A172 (cell line): ENCODE results near the gene TACC2. TPM values are rescaled to one million over a fixed set of nuclear protein-coding genes. Genes with fewer than 3 reads are reported as not detected.

ENCODE experiments used
- DNase-seq: peaks from one replicate; pipeline ENCODE4 v3.0.0-alpha.2; 2015; ENCODE audit warnings: low spot score
- total RNA-seq: library from RNA; depleted of rRNA; stranded (reverse); fragments of >200 nt; shearing (Covaris generic); gene quantifications from 2 replicates; pipeline ENCODE4 v1.2.3, GENCODE V29; 2014

TACC2 gene
- total RNA-seq, 1 experiment from 2014 or later: 8.5 TPM

DNA sequence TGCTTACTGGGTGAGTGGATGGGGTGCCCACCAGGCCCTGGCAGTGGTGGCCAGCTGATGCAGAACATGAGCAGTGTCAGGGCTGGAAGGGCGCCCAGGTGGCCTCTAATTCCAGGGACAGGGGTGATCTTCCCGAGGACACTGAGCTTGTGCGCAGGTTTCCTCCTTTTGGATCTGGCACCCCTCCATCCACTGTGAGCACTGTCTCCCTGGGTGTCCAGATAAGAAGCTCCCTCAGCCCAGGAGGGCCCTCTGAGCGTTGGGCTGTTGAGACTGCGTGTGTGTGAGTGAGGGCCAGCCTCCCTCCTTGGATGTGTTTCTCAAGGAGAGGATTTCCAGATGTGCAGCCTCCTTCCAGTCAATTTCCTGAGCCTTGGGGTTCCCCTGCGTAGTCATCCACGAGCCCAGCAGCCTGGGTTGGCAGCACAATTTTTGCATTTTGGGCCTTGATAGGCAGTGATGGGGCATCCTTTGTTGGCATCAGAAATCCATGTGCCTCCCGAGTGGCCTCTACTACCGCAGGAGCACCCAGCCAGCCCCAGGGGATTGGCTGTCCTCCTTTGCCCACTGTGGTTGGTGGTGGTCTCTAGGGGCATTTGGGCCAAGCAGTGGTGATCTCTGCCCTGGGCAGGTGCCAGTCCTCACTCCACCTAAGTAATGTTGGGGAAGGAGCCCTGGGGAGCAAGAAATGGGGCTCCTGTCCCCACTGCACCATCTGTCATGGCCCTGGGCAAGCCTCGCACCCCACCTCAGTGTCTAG, 261.2 kb downstream of the TACC2 start:
- no peak for DNase-seq

DNA sequence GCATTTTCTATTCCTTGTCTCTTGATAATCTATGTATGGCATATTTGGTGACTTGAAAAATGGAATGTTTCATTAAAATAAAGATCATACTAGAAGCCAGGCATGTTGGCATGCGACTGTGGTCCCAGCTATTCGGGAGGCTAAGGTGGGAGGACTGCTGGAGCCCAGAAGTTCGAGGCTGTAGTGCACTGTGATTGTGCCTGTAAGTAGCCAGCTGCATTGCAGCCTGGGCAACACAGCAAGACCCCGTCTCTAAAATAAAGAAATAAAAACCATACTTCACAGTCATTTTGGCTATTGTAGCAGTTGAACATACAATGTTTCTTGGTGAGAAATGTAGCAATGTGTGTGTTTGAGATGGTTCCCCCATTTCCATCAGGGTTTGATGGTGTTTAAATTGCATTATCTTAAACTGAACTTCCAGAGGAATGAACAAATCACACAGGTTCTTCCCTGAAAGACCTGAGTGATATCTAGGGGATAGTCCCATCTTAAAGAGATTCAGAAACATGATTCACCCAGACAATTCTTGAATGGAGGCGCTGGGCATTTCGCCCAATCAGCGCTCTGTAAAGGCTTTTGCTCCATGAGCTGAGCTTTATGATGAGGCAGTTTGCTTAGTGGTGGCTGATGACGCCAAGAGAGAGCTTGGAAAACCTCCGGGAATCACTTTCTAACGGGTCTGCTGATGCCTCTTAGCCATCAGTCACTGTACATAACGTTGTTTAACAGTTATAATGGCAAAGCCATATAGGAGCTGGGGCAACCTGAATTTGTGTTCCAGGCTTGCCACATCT, 262.7 kb downstream of the TACC2 start:
- DNase-seq: no peak

DNA sequence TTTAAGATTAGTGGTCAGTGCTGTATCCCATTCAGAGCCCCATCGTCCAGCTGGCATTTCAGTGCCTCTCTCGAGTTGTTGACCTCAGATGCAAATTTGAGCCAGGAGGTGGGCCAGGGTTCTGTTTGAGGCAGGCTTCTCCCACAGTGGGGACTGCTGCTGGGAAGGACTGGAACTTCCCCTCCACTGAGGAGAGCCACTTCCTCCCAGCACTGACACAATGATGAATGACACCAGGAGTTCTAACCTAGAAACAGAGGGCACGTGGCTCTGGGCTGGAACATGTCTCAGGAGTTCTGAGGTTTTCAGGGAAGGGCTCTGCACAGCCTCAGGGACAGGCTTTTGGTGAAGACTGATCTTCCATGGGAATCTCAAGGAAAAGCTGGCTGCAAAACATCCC, 263.8 kb downstream of the TACC2 start:
- peak; percentile 26 for DNase-seq

DNA sequence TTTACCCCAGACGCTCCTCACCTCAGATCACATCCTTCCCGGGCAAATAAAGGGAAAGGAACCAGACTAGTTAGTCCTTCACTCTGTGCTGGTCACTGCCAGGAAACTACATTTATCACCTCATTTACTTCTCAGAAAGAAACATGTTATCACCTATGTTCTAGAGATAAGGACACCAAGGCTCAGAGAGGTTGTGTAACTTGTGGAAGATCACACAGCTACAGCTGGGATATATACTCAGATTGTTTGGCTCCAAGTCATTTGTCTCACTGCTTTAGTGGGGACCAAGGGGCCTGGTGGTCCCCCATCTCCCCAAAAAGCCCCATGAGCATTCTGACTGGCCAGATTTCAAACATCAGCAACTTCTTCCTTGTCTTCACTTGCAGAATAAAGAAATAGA, 264.6 kb downstream of the TACC2 start:
- DNase-seq: no peak

DNA sequence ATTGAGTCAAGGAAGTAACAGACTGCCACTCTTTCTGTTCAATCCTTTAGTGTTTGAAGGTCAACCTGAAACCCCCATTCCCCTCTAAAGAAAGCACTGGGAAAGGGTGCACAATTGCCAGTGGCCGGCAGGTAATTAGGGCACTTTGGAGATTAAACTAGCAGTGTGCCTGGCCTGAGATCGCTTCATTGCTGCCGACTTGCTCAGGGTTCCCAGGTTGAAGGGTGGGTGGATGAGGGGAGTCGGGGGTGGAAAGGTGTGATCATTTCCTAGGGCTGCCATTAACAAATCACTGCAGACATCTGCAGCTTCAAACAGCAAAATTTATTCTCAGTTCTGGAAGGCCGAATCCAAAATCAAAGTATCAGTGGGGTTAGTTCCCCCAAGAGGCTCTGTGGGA, 265.9 kb downstream of the TACC2 start:
- no peak for DNase-seq

DNA sequence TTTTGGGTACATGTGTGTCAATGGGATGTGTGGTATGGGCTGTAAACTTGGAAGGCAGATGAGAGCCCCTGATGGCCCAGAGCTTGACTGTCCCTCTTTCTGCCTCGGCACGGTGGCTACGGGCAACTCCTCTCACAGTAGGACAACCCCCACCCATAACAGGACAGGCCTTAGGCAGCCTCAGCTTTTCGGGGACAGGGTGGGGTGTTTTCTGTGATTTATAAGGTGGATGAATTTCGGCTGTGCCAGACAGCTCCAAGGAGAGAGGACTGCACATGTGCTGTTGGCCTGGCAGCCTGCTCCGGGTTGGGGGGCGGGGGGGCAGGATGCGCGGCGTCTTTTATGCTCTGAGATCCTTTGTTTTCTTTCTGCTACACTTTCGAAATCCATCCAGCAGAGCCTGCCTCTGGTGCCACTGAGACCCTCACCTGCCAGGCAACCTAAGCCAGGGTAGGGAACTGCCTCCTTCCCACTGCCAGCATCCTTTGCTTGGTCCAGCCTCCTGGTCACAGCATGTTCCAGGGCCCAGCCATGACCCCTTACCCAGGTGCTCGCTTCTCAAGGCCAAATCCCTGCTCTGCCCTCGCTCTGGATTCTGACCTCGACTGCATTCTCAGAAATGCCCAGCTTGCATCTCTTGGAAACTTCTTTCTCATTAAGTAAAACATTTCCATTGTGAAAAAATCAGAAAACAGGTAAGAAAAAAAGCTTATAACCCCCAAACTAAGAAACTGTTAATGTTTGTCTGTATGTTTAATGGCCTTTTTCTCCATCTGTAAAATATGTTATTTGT, 266.7 kb downstream of the TACC2 start:
- no peak for DNase-seq

DNA sequence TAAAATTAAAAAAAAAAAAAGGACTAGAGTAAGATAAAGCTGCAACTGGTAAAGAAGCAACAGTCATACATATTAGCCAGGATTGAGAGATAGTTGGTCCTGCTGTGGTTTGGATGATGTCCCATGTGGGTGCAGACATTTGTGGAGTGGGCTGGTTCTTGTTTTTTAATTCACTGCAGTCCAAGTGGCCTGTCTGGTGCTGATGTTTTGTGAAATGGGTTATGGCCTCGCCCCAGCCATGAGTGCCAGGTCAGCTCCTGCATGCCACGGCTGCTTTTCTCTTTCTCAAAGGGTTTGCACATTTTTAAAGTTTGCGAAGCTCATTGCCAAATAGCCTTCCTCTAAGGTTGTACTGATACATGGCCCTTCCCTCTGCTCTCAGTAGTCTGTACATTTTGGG, 268.1 kb downstream of the TACC2 start:
- DNase-seq: no peak

DNA sequence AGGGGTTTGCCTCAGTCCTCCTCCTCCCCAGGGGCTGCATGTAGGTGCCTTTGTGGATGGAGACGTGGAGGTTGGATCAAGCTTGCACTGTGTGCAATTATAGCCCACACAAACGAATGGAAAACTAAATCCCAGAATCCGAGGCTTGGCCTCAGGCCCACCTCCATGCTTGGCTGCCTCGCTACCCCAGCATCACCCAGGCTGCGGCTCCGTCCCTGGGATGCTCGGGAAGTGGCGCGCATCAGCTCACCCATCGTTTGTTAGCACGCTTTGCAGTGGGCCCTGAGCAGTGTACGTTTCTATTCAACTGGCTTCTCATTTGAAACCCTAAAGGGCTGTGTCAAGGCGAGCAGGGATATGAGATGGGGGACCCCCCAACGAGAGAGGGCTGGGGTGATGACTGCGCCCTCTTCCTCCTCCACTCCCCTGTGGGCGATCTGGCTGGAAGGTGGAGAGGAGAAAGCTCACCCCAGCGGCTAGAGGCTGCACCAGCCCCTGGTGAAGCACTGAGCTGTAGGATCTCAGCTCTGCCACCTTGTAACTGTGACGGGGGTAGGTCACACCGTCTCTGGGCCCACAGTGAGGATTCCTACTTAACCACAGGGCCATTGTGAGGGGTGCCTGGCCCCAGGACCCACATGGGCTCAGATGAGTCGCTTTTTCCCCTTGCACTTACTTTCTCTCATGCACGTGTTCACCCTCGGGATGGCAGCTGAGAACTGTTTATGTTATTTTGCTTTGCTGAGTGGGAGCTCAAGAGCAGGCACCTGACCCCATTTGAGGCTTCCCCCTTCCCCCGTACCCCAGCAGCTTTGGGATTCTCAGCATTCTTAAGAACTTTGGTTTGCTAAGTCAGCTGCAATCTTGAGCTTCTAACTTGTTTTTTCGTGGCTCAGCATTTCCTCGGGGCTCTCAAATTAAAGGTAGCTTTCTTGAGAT, 269.4 kb downstream of the TACC2 start:
- peak; percentile 5 for DNase-seq

DNA sequence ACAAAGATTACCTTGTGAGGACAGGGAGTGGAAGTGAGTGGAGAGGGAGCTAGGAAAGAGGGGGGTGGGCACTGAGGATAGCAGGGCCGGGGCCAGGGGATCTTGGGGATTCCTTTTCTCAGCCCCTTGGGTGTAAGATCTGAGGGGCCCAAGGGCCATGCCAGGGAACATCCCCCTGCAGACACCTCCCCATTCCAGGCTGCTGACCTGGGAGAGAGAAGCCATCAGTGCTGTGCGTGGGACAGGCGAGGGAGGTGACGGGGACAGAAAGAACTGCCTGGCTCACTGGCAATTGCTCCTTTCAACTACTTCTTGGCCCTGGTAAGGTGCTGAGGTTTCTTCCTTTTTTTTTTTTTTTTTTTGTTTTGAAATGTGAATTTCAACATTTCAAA, 270.1 kb downstream of the TACC2 start:
- no peak for DNase-seq

DNA sequence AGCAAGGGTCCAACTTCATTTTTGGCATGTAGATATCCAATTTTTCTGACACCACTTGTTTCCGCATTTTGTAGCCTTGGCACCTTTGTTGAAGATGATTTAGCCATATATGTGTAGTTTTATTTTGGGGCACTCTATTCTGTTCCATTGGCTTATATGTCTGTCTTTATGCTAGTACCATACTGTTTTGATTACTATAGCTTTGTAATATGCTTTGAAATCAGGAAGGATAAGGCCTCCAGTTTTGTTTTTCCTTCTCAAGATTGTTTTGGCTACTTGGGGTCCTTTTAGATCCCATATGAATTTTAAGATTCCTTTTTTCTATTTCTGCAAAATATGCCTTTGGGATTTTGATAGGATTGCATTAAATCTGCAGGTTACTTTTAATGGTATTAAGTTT, 272.6 kb downstream of the TACC2 start:
- no peak for DNase-seq

DNA sequence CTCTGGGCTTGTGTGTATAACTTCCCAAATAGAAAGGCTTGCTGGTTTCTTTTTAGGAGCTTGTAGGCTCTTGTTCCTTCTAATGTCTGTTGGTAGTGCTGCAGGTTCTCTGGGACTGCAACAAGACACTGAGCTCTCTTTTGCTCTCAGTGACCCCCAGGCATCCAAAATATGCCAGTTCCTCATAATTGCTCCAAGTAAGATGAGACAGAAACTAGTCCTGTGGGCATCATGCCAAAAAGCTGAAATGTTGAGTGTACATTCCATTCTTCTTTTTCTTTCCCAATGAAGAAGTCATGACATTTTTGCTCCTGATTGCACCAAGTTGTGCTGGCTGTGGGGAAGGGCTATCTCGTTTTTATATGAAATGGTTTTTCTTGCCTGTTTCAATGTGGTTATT, 275.0 kb downstream of the TACC2 start:
- DNase-seq: peak; percentile 2

DNA sequence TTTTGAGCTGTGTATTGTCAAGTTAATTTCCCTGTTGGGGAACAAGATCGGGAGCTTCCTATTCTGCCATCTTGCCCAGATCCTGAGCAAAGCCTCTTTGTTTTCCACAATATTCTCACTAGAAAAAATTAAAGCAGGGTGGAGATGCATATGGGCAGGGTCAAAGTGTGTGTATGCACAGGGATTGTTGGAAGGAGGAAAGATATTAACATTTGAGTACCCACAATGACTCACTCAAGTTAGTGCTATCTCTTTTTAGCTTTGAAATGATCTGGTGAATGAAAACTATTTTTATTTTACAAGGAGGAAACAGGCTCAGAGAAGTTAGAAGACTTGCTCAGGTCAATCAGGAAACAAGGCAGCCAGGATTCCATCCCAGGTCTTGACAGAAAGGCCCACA, 275.5 kb downstream of the TACC2 start:
- no peak for DNase-seq

DNA sequence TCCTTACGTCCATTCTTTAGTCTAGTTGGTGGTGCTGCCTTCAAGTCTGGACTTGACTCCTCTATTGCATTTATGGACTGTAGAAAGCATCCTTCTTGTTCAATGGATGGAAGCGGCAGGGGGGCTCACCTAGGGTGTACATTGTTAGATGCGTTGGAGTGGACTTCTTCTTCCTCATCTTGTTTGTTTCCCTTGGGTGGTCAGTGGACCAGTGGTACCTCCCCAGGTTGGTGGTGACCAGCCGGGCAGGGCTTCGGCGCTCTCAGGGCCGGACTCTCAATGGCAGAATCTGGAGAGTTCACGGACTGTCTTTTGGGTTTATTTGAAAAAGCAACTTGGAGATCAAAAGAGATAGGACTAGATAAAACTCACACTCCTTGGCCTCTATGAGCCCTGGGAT, 276.0 kb downstream of the TACC2 start:
- DNase-seq: no peak

DNA sequence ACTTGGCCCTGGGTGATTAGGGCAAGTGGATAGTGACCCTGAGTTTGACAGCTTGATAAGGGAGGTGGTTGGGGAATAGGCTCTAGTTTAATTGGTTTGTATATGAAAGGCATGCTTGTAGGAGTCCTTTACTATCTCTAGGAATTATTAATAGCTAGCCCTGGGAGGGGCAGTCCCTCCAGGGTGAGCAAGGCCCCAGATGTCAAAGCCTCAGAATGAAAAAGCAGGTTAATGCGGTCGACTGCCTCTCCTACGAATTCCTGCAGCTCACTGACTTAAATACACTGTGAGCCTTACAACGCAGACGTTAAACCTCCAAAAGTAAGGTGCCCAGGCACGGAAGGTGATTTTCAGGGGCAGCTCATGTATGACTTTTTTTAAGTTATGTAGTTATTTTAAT, 276.9 kb downstream of the TACC2 start:
- DNase-seq: no peak

DNA sequence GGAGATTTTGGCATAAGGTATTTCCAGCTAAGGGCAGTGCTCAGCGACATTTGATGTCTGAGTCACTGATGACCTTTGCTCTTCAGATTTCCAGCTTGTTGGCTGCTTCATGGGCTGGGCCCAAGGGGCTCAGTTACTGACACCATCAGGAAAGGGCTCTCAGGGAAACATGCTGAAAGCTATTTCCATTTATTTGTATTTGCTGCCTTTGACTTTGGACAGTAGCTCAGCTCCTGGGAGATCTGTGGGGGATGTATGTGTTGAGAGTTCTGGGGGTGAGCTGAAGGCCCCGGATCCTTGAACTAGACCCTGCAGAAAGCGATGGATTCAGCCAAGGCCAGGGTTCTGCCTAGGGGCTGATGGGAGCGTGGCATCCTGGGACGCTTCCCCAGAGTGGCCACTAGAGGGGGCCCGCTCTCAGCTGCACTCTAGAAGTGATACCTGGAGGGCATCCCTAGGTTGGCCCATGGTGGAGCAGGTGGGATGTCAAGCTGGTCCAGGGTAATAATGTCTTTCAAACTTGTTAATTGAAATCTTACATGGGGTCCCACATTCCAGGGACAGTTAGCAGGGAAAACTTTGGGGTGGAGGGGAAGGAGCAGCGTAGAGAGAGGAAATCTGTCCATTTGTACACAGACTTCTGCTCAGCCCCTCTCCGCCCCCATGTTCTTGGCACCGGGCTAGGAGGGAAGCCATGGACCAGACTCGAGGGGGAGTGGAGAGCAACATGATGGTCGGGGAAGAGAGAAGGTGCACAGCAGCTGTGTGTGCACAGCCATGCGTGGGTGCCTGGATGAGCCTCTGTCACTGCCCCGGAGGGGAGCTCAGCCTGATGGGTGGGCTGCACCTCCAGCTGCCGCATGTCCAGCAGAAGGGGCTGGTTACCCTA, 279.1 kb downstream of the TACC2 start:
- peak; percentile 29 for DNase-seq

DNA sequence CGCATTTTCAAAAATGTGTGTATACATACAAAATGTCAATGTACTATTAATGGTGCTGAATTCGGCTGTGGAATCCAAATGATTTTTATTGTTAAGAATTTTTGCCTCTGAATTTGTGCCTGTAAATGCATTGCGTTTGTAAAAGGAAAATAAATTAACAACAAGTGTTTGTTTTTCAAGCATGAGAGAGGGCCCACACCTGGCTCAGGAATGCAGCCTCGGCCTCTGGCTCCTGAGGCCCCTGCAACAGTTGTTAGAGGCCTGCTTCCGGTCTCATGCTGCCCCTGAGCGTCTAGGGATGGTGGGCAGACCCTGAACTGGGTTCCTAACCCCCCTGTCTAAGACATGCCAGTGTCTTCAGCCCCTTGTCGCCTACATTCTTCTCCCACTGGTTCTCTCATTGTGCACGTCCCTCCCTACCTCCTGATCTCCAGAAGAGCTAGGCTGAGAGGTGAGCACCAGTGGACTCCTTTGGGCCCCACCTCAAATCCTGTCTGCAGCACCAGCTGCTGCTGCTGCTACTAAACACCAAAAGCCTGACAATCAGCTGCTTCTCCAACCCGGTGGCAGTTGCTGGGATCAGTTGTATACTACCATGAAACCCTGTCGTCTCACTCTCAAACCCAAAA, 280.2 kb downstream of the TACC2 start:
- DNase-seq: no peak

DNA sequence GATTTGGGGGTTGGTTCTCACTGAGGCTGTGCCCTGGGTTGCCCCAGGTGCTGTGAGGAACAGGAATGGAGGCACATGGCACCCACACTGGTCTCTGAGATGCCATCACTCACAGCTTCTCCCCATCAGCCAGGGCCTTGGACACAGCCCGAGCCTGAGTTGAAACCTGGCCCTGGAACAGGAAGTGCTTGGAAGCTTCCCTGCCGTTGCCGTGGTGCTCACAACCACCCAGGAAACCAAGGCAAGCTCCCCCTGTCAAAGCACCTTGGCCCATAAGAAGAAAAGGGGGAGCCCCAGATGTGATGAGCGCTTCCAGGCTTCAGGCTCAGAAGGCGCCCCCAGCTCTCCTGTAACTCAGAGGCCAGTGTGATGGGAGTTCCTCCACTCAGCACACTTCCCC, 282.1 kb downstream of the TACC2 start, which contains the start of gene BTBD16:
Gene BTBD16 (plus strand): TSS at position 221 of the 400 bp plus-strand sequence. CDS start 3,786 bp downstream, outside the sequence.
- DNase-seq: no peak

DNA sequence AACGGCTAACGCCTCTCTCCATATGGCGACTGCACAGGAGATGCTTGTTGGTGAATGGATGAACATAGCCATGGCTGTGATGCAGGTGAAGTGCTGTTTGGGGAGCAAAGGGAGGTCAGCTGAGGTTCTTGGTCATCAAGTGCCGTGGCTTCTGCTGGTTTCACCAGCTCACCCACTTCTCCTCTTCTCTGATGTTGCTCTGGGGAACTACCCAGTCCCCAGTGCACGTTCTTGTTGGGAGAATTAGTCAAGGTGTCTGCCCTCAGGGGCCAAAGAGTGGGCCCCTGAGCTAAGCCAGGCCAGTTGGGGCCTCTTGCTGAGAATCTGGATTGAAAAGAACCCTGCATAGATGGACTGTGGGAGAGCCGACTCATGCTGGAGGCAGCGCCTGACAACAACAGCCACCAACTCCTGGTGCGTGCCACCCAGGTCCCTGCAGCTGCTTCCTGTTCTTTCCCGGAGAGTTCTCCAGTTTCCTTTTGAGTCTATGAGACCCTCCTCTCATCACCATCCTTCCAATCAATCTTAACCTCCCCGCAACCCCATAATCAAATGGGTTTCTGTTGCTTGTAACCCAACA, 285.1 kb downstream of the TACC2 start:
- DNase-seq: no peak

DNA sequence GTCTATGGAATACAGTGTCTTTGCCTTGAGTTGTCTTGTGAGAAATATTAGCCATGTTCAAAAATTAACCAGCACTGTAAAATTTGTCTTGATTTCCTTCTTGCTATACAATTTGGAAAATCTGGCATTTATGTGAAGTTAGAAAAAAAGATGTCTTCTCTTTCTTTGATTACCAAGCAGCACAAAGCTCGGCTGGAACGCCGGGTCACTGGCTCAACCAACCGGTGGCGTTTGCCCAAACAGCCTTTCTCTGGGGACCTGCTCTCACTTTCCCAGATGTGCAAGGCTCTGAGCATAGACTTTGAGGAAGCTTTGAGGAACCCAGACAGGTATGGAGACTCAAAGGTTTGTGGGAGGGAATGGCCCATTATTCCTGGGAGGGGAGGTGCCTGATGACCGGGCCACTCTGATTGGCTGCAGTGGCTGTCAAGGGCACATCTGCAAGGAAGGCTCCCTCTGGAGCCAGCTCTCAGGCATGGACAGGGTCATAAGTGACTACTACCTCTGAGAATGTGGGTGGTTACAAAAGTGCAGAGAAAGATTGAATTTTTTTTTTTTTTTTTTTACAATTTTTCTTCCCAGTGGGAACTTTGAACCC, 287.7 kb downstream of the TACC2 start:
- peak; percentile 55 for DNase-seq
